GM21447 (cell line): ENCODE data around the gene SELL.
"Not testable (repeated sequence)": the region's sequence is repeated elsewhere in the genome, so short reads cannot be mapped to it uniquely, and the experiment has no call there.

Source experiments
- ATAC-seq: cut with Tn5 transposase; IDR thresholded peaks from one replicate; pipeline ENCODE4 v1.9.1; 2021; ENCODE audit not compliant: unreplicated experiment

Gene SELL

DNA sequence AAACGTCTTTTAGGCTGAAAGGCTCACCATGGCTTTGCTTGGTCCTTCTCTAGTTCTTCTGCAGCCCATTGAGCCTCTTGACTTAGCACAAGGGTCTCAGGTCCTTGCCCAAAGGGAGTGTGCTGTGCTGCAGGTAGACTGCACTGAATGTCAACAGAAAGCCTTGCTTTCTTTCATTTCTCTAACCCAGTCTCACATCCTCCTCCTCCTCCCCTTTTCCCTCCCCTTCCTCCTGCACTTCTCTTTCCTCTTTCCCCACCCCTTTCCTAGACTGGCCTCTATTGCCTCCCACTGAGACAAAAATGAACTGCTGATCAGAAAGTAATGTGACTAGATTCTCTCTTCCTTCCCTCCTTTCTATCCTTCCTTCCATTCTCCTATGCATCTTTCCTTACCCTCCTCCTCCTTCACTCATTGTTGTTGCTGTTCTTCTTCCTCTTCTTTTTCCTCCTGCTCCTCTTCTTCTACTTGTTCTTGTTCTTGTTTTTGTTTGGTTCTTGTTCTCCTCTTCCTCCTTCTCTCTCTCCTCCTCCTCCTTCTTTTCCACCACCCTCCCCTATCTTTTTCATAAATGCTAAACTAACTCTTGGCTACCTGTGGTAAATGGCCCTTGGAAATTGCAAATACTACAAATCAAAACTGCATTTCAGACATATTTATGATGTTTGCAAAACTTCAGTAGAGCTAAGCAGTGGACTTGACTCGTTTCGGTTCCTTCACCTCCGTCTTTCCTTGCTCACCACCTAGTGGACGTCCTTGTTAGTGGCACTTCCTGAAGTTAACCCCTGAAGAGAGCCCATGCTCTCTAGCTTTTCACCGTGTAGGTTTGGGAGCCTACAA is at the start of gene SELL:
SELL (minus strand) TSS at position 152 of the 840 bp plus-strand sequence; CDS start at position 30, 122 bp downstream.
- peak; percentile 78 for ATAC-seq

DNA sequence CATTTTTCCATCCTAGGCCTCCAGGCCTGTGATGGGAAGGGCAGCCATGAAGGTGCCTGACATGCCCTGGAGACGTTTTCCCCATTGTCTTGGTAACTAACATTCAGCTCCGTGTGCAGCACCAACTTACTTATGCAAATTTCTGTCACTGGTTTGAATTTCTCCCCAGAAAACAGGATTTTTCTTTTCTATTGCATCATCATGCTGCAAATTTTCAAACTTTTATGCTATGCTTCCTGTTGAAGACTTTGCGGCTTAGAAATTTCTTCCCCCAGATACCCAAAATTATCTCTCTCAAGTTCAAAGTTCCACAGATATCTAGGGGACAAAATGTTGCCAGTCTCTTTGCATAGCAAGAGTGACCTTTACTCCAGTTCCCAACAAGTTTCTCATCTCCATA is 47.6 kb upstream of the SELL start:
- no peak for ATAC-seq

DNA sequence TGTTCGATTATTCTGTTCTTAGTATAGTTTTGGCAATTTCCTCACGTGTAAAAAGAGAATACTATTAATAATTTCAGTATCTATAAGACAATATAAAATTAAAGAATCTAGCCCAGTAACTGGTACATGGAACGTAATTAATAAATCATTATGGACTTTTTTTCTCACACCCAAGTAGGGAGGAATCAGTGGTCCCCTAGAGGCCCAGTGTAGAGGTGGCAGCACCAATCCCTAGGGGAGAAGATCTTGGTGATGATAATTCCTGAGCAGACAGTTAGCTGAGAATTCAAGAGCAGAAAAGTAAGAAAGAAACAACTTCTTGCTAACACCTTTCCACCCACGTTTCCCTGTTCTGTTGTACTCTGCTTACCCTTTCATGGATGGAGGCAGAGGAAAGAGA is 42.1 kb upstream of the SELL start:
- no peak for ATAC-seq

DNA sequence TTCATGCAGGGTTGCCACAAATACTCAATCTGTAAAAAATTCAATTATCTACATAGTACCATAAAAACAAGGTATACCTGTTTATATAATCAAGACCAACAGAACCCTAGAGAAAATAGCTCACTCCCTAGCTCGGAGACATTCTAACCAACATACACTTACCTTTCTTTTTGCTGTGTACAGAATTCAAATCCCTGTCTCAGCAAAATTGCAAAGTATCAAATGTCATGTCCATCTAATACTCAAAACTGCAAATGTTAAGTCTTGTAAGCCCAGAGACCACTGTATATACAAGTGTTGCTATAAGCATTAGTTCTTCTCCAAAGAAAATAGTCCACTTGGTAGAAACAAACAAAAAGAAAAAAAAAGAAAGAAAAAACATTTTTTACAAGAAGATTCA is 38.6 kb upstream of the SELL start:
- ATAC-seq = no peak

DNA sequence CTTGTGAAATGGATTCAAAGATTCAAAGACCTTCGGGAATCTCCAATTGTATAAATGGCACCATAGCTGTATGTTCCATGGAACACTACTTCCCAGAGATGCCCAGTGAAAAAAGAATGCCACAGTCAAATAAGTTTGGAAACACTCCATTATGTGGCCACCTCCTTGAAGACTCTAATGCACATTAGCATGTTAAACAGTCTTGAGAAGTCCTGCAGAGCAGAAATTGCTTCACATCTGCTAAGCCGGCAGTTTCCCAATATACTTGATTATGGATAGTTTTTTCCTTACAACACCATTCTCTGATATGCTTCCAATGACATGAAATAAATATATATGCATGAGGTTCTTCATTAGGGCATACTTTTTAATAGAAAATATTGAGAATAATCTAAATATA is 35.1 kb upstream of the SELL start:
- no peak for ATAC-seq

DNA sequence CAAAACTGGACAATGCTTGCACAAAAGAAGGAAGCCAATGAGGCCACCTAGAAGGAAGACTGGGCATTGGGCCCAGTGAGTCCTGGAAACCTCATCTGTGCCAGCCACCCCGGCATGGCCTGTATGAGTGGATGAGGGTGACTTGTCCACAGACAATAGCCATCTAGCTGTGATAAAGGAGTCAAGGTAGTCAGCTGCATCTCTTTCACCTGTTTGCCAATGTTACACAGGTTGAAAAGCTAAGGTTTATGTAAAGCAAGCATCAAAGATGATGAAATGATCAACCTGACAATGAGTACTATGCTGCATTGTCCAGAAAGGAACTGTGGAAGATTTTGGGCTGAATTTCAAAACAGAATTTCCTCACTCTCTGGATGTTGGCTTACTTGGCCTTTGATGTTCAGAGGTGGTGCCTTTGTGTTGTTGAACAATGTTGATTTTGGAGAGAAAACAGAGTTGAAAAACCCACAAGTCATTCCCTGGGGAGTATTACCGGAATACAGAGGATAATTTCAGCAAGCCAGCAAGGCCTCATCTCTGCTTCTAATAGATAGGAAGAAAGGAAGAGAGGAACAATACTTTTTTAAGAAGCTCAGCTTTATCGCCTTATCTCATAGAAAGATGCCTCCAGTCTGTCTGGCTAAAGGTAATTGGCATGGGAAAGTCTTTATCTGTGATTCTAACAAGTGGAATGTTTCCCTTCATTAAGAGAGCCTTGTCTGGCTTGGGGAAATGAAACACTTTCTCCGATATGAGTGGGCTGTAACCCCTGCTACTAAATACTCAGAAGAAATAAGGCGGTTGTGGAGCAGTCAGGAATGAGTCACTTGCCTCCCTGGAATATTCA is 33.8 kb upstream of the SELL start:
- no peak for ATAC-seq

DNA sequence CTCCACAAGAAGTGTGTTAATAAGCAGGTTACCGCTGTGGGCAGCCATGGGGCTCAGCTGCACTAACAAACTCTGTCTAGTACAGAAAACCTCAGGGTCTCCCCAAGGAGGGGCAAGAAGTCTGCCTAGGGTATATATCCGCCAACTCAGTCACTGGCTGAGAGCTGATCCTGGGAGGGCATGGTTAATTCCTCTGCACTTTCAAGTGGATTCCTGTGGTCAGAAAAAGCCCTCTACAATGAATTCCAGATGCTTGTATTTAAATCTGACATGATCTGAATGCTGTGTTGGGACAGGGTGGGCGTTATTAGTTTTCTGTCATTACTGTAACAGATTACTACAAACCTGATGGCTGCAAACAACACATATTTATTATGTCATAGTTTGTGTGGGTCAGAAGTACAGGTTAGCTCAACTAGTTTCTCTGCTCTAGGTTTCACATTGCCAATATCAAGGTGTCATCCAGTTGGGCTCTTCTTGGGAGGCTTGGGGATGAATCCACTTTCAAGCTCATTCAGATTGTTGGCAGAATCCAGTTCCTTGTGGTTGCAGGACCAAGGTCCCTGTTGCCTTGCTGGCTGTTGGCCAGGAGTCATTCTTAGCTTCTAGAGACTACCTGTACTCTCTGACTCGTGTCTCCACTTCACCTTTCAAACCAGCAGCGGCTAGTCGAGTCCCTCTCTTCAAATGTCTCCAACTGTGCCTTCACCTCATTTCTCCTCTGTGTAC is 30.4 kb upstream of the SELL start:
- ATAC-seq = no peak

DNA sequence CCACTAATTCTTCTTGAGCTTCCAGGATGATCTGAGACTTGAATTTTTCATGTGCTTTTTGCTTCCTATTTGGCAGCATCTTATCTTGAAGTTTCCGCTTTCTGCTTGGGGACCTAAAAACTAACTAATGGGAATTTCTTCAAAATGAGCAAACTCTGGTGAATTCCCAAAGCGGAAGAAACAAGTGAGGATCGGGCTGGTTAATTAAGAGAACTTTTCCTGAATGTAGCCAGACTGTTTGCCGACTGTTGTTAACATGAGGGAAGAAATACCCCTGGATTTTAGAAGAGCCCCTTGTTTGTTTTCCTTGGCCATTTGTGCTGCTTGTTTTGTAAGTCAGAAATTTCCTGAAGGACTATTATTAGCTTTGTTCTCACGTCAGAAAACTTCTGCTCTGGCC is 28.6 kb upstream of the SELL start:
- ATAC-seq = no peak

DNA sequence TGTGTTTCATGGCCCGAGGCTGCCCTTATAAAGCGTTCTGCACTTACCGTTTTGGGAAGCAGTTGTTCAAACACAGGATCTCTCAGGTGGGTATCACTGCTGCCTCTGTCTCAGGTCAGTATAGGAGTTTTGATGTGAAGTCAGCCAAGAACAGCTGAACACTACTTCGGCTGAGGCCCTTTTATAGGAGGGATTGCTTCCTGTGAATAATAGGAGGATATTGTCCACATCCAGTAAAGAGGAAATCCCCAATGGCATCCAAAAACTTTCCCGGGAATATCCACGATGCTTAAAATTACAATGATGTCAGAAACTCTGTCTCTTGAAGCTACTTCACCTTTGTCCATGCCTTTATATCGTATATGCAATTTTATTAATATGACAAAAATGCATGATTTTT is 22.5 kb upstream of the SELL start, which contains the start of gene SELE:
SELE (minus strand) TSS at position 156 of the 400 bp plus-strand sequence. CDS start 467 bp downstream, outside the sequence.
- ATAC-seq = no peak

DNA sequence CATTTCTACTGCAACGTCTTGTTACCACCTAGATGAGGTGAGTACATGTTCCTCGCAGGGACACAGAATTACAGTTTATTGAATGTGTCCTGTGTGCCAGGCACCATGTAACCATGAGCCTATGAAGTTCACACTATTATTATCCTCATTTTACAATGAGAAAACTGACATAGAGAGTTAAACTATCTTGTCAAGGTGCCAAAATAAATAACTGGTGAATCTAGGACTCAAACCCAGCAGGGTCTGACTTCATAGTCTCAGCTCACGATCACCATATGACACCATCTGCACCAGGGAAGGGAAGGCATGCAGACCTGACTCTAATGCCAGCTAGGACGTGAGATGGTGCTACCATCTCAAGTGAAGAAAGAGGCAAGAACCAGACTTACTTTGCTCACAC is 20.0 kb upstream of the SELL start:
- ATAC-seq = no peak

DNA sequence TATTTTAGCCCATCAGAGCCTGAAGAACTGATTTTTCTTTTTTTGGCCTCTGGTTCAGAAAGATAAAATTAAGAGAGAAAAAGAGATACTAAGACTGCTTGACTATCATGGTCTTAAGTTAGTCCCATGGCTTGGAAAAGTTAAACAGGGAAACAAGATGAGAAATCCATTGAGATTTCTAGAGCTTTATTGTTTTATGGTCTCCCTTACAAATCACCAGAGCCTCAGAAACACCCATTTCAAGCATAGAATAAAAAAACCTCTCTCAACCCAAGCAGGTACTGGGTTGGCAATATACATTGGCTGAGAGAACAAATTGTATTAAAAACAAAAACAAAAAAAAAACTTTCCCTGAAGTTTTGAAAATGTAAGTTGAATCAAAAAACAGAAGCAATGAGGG is 18.6 kb upstream of the SELL start:
- no peak for ATAC-seq

DNA sequence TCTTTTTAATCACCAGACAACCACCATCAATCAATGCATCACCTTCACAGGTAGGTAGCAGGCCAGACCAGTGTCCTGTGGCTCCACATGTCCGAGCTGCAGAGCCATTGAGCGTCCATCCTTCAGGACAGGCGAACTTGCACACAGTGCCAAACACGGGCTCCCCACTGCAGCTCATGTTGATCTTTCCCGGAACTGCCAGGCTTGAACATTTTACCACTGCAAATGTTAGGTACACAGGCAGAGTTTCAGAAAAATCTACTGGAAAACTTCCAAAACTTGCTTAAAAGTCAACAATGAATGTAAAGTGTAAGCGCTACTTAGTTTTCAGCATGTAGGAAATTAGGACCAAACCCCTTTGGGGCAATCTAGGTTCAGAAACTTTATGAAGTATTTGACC is 15.9 kb upstream of the SELL start:
- ATAC-seq = no peak

DNA sequence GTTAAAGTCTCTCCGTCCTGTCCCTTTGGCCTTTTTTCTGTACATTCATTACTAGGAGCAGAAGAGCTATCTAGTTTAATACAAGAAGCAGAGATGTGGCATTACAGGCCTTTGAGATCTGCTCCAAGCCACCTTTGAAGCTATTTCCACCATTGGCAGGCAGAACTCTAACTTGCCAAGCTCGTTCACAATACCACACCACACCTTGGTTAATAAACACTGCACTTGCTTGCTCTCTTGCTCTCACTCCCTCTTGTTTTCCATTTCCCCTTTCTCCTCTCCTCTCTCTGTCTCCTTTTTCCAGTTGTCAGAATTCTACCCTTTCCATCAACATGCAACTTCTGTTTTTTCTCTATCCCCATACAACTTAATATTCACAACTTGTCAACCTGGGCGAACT is 15.4 kb upstream of the SELL start:
- ATAC-seq = no peak

DNA sequence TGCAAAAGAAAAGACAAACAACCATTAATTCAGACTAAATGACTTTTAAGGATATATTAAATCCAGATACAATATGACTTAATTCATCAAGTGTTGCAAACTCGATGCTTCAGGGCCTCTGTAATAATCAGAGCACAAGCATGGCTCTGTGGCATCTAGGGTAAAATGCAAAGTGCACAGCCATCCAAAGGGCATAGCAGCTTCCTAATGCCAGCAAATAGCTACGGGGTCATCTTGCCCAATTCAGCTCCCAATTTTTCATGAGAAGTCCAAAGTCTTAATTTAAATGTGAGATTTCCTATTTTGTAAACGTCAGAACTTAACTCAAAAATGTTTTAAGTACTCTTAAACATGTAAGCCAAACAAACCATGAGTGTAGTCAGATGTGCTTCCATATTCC is 14.5 kb upstream of the SELL start:
- ATAC-seq = no peak

DNA sequence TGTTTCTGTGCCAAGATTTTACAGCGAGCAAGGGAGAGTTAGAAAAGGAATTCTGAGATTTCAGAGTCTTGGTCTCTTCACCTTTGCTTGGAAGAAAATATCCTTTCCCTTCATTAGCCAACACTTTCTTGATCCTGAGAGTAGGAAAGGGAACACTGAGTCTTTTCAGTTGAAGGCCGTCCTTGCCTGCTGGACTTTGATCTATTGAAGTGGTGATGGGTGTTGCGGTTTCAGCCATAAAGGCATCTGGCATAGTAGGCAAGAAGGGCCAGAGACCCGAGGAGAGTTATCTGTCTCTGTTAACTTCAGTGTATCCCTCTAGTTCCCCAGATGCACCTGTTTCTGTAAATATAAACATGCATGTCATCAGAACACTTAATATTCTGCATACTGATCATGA is 12.7 kb upstream of the SELL start:
- no peak for ATAC-seq

DNA sequence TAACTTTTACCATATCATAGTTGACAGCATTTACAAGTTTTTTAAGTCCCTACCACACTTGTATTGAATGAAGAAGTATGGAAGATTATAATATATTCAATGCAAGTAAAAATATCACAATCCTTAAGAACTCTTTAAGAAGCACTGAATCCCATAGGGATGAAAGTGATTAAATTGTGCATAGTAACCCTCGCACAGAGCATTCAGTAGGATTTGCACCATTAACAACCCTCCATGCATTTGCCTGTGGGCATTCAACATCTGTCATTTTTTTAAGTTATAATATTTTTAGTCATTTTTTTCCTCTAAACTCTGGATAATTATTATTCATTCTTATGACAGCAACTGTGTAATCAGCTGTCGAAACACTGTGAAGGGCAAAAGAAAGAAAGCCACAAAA is 12.3 kb upstream of the SELL start:
- ATAC-seq = no peak

DNA sequence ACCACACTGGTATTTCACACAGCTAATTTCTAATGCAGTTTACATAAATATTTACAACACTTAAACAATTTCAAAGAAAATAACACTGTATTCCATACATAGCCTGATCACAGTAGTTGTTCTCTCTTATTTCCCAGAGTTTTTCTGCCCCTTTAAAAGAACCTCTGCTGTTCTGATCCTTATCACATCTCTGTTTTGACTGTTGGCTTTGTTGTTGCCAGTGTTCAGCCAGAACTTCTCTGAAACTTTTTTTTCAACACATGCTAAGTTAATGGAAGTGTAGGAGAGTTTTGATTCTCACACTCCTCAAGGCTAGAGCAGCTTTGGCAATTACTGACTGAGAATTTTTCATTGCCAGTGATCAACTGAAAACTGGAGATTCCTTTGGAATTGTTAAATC is 11.4 kb upstream of the SELL start:
- no peak for ATAC-seq

DNA sequence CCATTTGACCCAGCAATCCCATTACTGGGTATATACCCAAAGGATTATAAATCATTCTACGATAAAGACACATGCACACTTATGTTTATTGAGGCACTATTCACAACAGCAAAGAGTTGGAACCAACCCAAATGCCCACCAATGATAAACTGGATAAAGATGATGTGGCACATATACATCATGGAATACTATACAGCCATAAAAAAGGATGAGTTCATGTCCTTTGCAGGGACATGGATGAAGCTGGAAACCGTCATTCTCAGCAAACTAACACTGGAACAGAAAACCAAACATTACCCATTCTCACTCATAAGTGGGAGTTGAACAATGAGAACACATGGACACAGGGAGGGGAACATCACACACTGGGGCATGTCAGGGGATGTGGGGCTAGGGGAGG is 3.7 kb upstream of the SELL start:
- not testable (repeated sequence) for ATAC-seq

DNA sequence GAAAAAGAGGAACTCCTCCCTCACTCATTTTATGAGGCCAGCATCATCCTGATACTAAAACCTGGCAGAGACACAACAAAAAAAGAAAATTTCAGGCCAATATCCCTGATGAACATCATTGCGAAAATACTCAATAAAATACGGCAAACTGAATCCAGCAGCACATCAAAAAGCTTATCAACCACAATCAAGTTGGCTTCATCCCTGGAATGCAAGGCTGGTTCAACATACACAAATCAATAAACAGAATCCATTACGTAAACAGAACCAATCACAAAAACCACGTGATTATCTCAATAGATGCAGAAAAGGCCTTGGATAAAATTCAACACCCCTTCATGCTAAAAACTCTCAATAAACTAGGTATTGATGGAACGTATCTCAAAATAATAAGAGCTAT is 1.7 kb upstream of the SELL start:
- not testable (repeated sequence) for ATAC-seq

DNA sequence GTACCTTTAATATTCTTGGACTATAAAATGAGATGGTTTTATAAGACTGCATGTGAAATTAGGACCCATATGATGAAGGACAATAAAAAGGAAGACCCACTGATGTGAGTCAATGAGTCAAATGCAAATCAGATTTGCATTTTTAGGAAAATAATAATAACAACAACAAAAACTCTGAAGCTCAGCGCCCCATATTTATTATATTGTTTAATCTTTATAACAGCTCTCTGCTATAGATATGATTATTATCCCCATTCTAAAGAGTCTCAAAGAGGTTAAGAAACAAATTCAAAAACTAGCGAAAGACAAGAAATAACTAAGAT is 850 bp upstream of the SELL start:
- no peak for ATAC-seq

DNA sequence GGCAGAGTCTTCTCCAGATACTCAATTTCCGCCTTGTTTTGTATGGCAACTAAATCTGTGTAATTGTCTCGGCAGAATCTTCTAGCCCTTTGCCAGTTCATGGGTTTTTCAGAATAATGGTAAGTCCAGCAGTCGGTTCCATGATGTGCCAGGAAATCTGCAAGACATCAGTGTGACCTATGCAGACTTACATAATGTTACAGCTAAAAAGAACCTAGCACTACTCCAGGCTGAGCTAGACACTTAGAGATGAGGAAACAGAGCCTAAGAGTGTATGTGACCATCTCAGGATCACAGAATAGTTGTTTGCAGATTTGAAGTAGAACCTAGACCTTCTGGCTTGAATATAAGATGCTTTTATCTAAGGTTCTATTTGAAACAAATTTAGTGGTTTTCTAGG is 2.8 kb downstream of the SELL start:
- ATAC-seq = no peak
